DND-41 (cell line): Measurements from ENCODE around the gene DBNDD1.

Experiments
- ATAC-seq: fragments of 200-7000 bp; cut with Tn5 transposase; 3 replicates; pipeline ENCODE4 v1.9.1; 2021; ENCODE audit warnings: low read depth; ENCODE audit not compliant: insufficient read depth
- DNase-seq: peaks from one replicate; pipeline ENCODE4 v3.0.0-alpha.2; 2020
- H2AFZ ChIP-seq: 2 replicates; pipeline ENCODE4 v1.6.0; 2012; ENCODE audit warnings: low read depth, low read length
- H3K27ac ChIP-seq: 2 replicates; pipeline ENCODE4 v1.5.1; 2012; ENCODE audit warnings: low read length, inconsistent platforms
- H3K27me3 ChIP-seq: fragments of 200-600 bp; sonication (generic); 2 replicates; pipeline ENCODE4 v1.6.0; 2012; ENCODE audit warnings: low read length, mild to moderate bottlenecking, inconsistent platforms; ENCODE audit not compliant: insufficient read depth, poor library complexity
- H3K36me3 ChIP-seq: 2 replicates; pipeline ENCODE4 v1.5.1; 2012; ENCODE audit warnings: low read length, inconsistent platforms; ENCODE audit not compliant: insufficient read depth
- H3K4me1 ChIP-seq: 2 replicates; pipeline ENCODE4 v1.5.1; 2012; ENCODE audit warnings: mild to moderate bottlenecking, low read length; ENCODE audit not compliant: insufficient read depth
- H3K4me2 ChIP-seq: 2 replicates; pipeline ENCODE4 v1.6.0; 2012; ENCODE audit warnings: mild to moderate bottlenecking, moderate library complexity, low read length, inconsistent platforms; ENCODE audit not compliant: insufficient read depth
- H3K4me3 ChIP-seq, 2 experiments: fragments of 200-600 bp in 1 of 2; shearing (Covaris generic) in 1 of 2; 2 replicates each; pipeline ENCODE4 v1.5.1; 2012 to 2016; ENCODE audit warnings: inconsistent platforms in 2 of 2, low read length in 2 of 2, mild to moderate bottlenecking in 2 of 2, low read depth in 1 of 2, moderate library complexity in 1 of 2
- H3K79me2 ChIP-seq: 2 replicates; pipeline ENCODE4 v1.6.0; 2012; ENCODE audit warnings: low read length, inconsistent platforms; ENCODE audit not compliant: insufficient read depth
- H3K9ac ChIP-seq: 2 replicates; pipeline ENCODE4 v1.6.0; 2012; ENCODE audit warnings: low read depth, mild to moderate bottlenecking, inconsistent platforms, low read length, moderate library complexity
- H3K9me3 ChIP-seq: 2 replicates; pipeline ENCODE4 v1.5.1; 2012; ENCODE audit warnings: low read length, moderate library complexity, mild to moderate bottlenecking, inconsistent platforms; ENCODE audit not compliant: insufficient read depth, severe bottlenecking
- H4K20me1 ChIP-seq: 2 replicates; pipeline ENCODE4 v1.6.0; 2012; ENCODE audit warnings: low read length; ENCODE audit not compliant: insufficient read depth
- CTCF ChIP-seq: IDR thresholded peaks from 2 replicates; pipeline ENCODE4 v1.5.1; 2012; ENCODE audit warnings: borderline replicate concordance, low read length, moderate library complexity, mild to moderate bottlenecking; ENCODE audit not compliant: poor library complexity, severe bottlenecking; ENCODE audit errors: extremely low read depth
- EZH2 ChIP-seq: IDR thresholded peaks from 3 replicates; pipeline ENCODE4 v1.6.1; 2012; ENCODE audit warnings: borderline replicate concordance, low read depth, mild to moderate bottlenecking, moderate library complexity, low read length, inconsistent platforms; ENCODE audit not compliant: severe bottlenecking

The DBNDD1 gene

GRCh38 chr16:90055371-90055770 lies 36.1 kb upstream of the DBNDD1 start:
- no peaks in the 10 kb centered on the region for H3K79me2 ChIP-seq
- no peak overlapping the region for H3K27ac ChIP-seq
- TF ChIP-seq CTCF, result no peak
- TF ChIP-seq EZH2, result no peak
- no peak overlapping the region for H3K9ac ChIP-seq
- peaks cover 22% of the 10 kb centered on the region for H3K9me3 ChIP-seq
- no peaks in the 10 kb centered on the region for H3K36me3 ChIP-seq
- no peak overlapping the region for H3K4me2 ChIP-seq
- DNase-seq (no peak), ATAC-seq (no peak)
- H3K27me3 ChIP-seq, result peaks cover 5% of the 10 kb centered on the region
- no peaks in the 10 kb centered on the region for H4K20me1 ChIP-seq
- H3K4me1 ChIP-seq, result no peaks in the 10 kb centered on the region
- no peak overlapping the region for H2AFZ ChIP-seq
- H3K4me3 ChIP-seq, result no peak overlapping the region

- Histone ChIP-seq H3K79me2 (no peaks in the 10 kb centered on the region), H3K4me3 (no peak overlapping the region), H3K4me1 (no peaks in the 10 kb centered on the region), H4K20me1 (no peaks in the 10 kb centered on the region), H3K9ac (no peak overlapping the region), H3K27ac (no peak overlapping the region), H3K9me3 (peaks cover 22% of the 10 kb centered on the region), H3K4me2 (no peak overlapping the region), H2AFZ (no peak overlapping the region), H3K36me3 (no peaks in the 10 kb centered on the region), H3K27me3 (peaks cover 3% of the 10 kb centered on the region)
- ATAC-seq, result no peak
- no peak for TF ChIP-seq CTCF
- TF ChIP-seq EZH2, result no peak
- no peak for DNase-seq
These were observed 35.3 kb upstream of the DBNDD1 start for GRCh38 chr16:90054554-90054953.

- no peak for TF ChIP-seq EZH2
- TF ChIP-seq CTCF, result no peak
These were observed 34.7 kb upstream of the DBNDD1 start for GRCh38 chr16:90053902-90054500.

More at GRCh38 chr16:90053902-90054500, 34.7 kb upstream of the DBNDD1 start:
- no peak for DNase-seq
- Histone ChIP-seq H3K79me2 (no peaks in the 10 kb centered on the region), H3K4me3 (no peak overlapping the region), H3K9me3 (peaks cover 22% of the 10 kb centered on the region), H3K4me2 (no peak overlapping the region), H3K9ac (no peak overlapping the region), H4K20me1 (no peaks in the 10 kb centered on the region), H3K27ac (no peak overlapping the region), H2AFZ (no peak overlapping the region), H3K27me3 (no peaks in the 10 kb centered on the region), H3K4me1 (no peaks in the 10 kb centered on the region), H3K36me3 (no peaks in the 10 kb centered on the region)
- no peak for ATAC-seq
